ENCODE data around the gene CNGB1. TPM values are rescaled to one million over a fixed set of nuclear protein-coding genes. Genes with fewer than 3 reads are reported as not detected.

Gene CNGB1
- polyA plus RNA-seq, 2 of the 4 experiments (the other 2 are of a cell fraction) = 0.23 to 0.39 TPM

DNA sequence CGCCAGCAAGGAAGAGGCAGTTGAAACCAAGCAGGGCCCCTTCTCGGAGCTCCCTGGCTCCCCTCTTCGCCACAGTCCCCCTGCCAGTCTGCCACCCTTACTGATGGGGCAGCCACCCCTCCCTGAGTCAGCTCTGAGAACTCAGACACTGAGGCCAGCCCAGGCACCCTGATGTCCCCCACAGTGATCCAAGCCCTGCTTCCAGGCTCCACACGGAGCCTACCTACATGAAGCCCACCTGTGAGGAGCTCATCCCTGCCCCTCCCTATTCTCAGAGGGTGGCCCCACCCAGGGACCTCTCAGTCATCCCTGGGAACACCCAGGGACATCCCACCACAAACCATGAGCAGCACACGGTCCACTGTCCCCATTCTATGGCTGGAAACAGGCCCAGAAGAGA, 8.9 kb downstream of the CNGB1 start:
- DNase-seq (ENCODE audit: low read depth in 1 of 2, low spot score in 1 of 2) = no peak

DNA sequence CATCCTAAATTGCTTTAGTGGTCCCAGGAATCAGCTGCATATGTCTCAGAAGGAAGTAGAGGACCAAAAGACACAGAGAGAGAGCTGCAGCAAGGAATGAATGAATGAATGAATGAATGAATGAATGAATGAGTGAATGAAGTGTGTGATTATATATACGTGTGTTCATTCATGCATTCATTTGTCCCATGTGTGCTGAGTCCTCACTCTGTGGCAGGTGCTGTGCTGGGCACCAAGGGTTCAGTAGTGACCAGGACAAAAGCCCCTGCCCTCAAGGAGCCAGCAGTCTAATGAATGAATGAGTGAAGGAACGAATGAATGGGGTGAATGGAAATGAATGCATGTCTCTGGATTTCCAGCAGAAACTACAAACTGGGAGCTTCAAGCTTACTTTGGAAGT, 9.4 kb downstream of the CNGB1 start:
- TF ChIP-seq TFCP2L1 (CRISPR knock-in tag; IDR thresholded peaks at IDR 0.05) (no peak), HEYL (CRISPR knock-in tag; IDR thresholded peaks at IDR 0.05) (no peak)
- DNase-seq (ENCODE audit: low read depth in 1 of 2, low spot score in 1 of 2) (no peak), FAIRE-seq (no peak), ATAC-seq (no peak)
- peaks cover 10% of the 10 kb centered on the region; the same call in 2 of the 3 replicates for H3K4me1 ChIP-seq
- H3K4me2 ChIP-seq = no peak overlapping the region
- no peaks in the 10 kb centered on the region for H3K9me3 ChIP-seq
- no peak overlapping the region for H3K27ac ChIP-seq
- 36% methylated on average over 2 of the region's 2 CpGs for WGBS (ENCODE audit: missing lambda C conversion rate)
- ChIA-PET CTCF (interaction anchor here (0.7 to 1.7 kb wide), 6 partner anchors 8 to 62 kb away, joined by 3 to 5 read pairs (median 3); no protein-coding TSS in a partner anchor), POLR2A (no interaction called here)
- no peak overlapping the region for H3K4me3 ChIP-seq

More for the DNA sequence above, 8.9 kb downstream of the CNGB1 start:
- peaks cover 15% of the 10 kb centered on the region; the same call in 2 of the 3 replicates for H3K4me1 ChIP-seq
- H3K4me2 ChIP-seq = no peak overlapping the region
- H3K9me3 ChIP-seq = no peaks in the 10 kb centered on the region
- TF ChIP-seq EHMT2 (IDR thresholded peaks at IDR 0.05; ENCODE audit: low read depth) (no peak), JUN (IDR thresholded peaks at IDR 0.05) (no peak), ZFP36 (IDR thresholded peaks at IDR 0.05; ENCODE audit: borderline replicate concordance, partially characterized antibody) (no peak), RARB (CRISPR knock-in tag; IDR thresholded peaks at IDR 0.05) (no peak), KDM1A (IDR thresholded peaks at IDR 0.05; ENCODE audit: low read depth) (no peak), HDAC2 (IDR thresholded peaks at IDR 0.05) (no peak), FOXS1 (CRISPR knock-in tag; IDR thresholded peaks at IDR 0.05) (no peak), CBX8 (IDR thresholded peaks at IDR 0.05) (no peak), EP300 (IDR thresholded peaks at IDR 0.05) (no peak), KDM5A (IDR thresholded peaks at IDR 0.05) (no peak)
- TF ChIP-seq, protein P1, sequence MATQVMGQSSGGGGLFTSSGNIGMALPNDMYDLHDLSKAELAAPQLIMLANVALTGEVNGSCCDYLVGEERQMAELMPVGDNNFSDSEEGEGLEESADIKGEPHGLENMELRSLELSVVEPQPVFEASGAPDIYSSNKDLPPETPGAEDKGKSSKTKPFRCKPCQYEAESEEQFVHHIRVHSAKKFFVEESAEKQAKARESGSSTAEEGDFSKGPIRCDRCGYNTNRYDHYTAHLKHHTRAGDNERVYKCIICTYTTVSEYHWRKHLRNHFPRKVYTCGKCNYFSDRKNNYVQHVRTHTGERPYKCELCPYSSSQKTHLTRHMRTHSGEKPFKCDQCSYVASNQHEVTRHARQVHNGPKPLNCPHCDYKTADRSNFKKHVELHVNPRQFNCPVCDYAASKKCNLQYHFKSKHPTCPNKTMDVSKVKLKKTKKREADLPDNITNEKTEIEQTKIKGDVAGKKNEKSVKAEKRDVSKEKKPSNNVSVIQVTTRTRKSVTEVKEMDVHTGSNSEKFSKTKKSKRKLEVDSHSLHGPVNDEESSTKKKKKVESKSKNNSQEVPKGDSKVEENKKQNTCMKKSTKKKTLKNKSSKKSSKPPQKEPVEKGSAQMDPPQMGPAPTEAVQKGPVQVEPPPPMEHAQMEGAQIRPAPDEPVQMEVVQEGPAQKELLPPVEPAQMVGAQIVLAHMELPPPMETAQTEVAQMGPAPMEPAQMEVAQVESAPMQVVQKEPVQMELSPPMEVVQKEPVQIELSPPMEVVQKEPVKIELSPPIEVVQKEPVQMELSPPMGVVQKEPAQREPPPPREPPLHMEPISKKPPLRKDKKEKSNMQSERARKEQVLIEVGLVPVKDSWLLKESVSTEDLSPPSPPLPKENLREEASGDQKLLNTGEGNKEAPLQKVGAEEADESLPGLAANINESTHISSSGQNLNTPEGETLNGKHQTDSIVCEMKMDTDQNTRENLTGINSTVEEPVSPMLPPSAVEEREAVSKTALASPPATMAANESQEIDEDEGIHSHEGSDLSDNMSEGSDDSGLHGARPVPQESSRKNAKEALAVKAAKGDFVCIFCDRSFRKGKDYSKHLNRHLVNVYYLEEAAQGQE (IDR thresholded peaks at IDR 0.05) = no peak
- TF ChIP-seq, protein P2, sequence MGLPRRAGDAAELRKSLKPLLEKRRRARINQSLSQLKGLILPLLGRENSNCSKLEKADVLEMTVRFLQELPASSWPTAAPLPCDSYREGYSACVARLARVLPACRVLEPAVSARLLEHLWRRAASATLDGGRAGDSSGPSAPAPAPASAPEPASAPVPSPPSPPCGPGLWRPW (IDR thresholded peaks at IDR 0.05) = no peak
- TF ChIP-seq, protein P3, sequence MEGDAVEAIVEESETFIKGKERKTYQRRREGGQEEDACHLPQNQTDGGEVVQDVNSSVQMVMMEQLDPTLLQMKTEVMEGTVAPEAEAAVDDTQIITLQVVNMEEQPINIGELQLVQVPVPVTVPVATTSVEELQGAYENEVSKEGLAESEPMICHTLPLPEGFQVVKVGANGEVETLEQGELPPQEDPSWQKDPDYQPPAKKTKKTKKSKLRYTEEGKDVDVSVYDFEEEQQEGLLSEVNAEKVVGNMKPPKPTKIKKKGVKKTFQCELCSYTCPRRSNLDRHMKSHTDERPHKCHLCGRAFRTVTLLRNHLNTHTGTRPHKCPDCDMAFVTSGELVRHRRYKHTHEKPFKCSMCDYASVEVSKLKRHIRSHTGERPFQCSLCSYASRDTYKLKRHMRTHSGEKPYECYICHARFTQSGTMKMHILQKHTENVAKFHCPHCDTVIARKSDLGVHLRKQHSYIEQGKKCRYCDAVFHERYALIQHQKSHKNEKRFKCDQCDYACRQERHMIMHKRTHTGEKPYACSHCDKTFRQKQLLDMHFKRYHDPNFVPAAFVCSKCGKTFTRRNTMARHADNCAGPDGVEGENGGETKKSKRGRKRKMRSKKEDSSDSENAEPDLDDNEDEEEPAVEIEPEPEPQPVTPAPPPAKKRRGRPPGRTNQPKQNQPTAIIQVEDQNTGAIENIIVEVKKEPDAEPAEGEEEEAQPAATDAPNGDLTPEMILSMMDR (IDR thresholded peaks at IDR 0.05) = no peak
- no peak for FAIRE-seq
- no peak overlapping the region for H3K4me3 ChIP-seq
- 50% methylated on average over 4 of the region's 5 CpGs for WGBS (ENCODE audit: missing lambda C conversion rate)
- no peak for ATAC-seq
- ChIA-PET POLR2A (no interaction called here), CTCF (interaction anchor here (0.6 to 1.7 kb wide), 7 partner anchors 9 to 62 kb away, joined by 3 to 5 read pairs (median 3); no protein-coding TSS in a partner anchor)
- no peak overlapping the region for H3K27ac ChIP-seq

DNA sequence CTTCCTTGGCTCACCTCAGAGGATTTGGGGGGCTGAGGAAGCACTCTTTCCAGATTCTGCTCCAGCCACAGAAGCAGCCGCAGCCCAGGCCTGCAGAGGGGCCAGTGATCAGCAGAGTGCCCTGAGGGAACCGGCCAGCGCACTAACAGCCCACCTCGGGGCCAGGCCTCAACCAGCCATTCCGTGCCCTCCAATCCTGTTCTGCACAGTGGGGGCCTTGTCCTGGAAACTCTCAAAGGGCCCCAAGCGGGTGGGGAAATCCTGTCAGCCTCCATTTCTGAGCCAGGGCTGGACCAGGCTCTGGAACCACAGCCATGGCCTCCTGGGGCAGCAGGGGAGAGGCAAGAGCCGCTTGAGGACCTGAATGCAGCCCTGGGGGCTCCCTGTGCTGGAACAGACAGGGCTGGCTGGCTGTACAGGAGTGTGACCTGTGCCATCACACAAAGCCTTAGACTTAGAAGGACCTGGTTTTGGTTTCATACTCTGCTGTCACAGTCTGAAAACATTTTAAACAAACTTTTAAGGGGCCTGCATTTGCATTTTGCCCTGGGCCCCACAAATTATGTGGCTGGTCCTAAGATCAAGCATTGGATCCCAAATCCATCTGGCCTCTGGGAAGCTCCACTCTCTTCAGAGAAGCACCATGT, 10.0 kb downstream of the CNGB1 start:
- Histone ChIP-seq H3K4me3 (no peak overlapping the region), H3K27ac (no peak overlapping the region; a peak in 1 of 6 replicates), H3K4me1 (peaks cover 4% of the 10 kb centered on the region; the same call in 2 of the 3 replicates), H3K4me2 (no peak overlapping the region), H3K9me3 (no peaks in the 10 kb centered on the region)
- TF ChIP-seq MYC (IDR thresholded peaks at IDR 0.05; ENCODE audit: borderline replicate concordance, low read length) (no peak), RCOR1 (IDR thresholded peaks at IDR 0.05; ENCODE audit: low read depth, low read length) (no peak), FOXS1 (CRISPR knock-in tag; IDR thresholded peaks at IDR 0.05) (no peak), TP53 (CRISPR knock-in tag; IDR thresholded peaks at IDR 0.05) (no peak), RAD21 (conservative IDR thresholded peaks at IDR 0.05 in 1 of 2, IDR thresholded peaks at IDR 0.05 in 1 of 2) (no peak), TFCP2L1 (CRISPR knock-in tag; IDR thresholded peaks at IDR 0.05) (no peak), SMC3 (IDR thresholded peaks at IDR 0.05) (no peak), CHD4 (IDR thresholded peaks at IDR 0.05; ENCODE audit: borderline replicate concordance) (no peak), JUN (IDR thresholded peaks at IDR 0.05) (no peak), HOXB13 (CRISPR knock-in tag; IDR thresholded peaks at IDR 0.05; ENCODE audit: low read depth) (no peak), MAZ (IDR thresholded peaks at IDR 0.05; ENCODE audit: borderline replicate concordance, low read depth, low read length) (no peak), HDAC2 (IDR thresholded peaks at IDR 0.05) (no peak), BHLHE40 (IDR thresholded peaks at IDR 0.05; ENCODE audit: low read depth, low read length) (no peak), GATA3 (IDR thresholded peaks at IDR 0.05; ENCODE audit: borderline replicate concordance) (no peak)
- TF ChIP-seq, protein P4, sequence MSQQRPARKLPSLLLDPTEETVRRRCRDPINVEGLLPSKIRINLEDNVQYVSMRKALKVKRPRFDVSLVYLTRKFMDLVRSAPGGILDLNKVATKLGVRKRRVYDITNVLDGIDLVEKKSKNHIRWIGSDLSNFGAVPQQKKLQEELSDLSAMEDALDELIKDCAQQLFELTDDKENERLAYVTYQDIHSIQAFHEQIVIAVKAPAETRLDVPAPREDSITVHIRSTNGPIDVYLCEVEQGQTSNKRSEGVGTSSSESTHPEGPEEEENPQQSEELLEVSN (IDR thresholded peaks at IDR 0.05; ENCODE audit: borderline replicate concordance, low read depth) = no peak
- FAIRE-seq (no peak), DNase-seq (ENCODE audit: low read depth in 1 of 2, low spot score in 1 of 2) (no peak), ATAC-seq (no peak)
- WGBS (ENCODE audit: missing lambda C conversion rate) = 78% methylated on average over 5 of the region's 7 CpGs
- ChIA-PET CTCF (interaction anchor here (0.7 to 1.3 kb wide), 3 partner anchors 8 to 29 kb away, joined by 3 to 4 read pairs (median 3); no protein-coding TSS in a partner anchor), POLR2A (no interaction called here)
